WTC11 (cell line): ENCODE data around the gene PAPOLA. TPM values are rescaled to one million over a fixed set of nuclear protein-coding genes. Genes with fewer than 3 reads are reported as not detected.

Experiments
- ATAC-seq: fragments of 200-7000 bp; cut with Tn5 transposase; 2 replicates; pipeline ENCODE4 v1.10.0; 2021; ENCODE audit warnings: mild to moderate bottlenecking, moderate library complexity
- CTCF ChIA-PET: fragments of 300-600 bp; sonication (Branson Sonifier 250); formaldehyde crosslinking; loops from one replicate; lab custom pipeline; 2021; ENCODE audit warnings: antibody characterized with exemption; lab: Charles Lee
- POLR2A ChIA-PET: fragments of 350-600 bp; sonication (Branson Sonifier 250); formaldehyde crosslinking; loops from one replicate; lab custom pipeline; 2021; ENCODE audit warnings: antibody characterized with exemption; lab: Charles Lee
- DNase-seq: peaks from one replicate; pipeline ENCODE4 v3.0.0; 2021; ENCODE audit warnings: low spot score
- H3K27ac Mint-ChIP-seq: 2 replicates; pipeline ENCODE4 v1.8.0; 2021; ENCODE audit warnings: mixed read lengths
- H3K27me3 Mint-ChIP-seq: 2 replicates; pipeline ENCODE4 v1.8.0; 2021; ENCODE audit warnings: low read depth, mild to moderate bottlenecking, moderate library complexity, mixed read lengths
- H3K36me3 Mint-ChIP-seq: 2 replicates; pipeline ENCODE4 v1.8.0; 2021; ENCODE audit warnings: mixed read lengths
- H3K4me1 Mint-ChIP-seq: 2 replicates; pipeline ENCODE4 v1.8.0; 2022; ENCODE audit warnings: mixed read lengths
- H3K4me3 Mint-ChIP-seq: 2 replicates; pipeline ENCODE4 v1.8.0; 2021; ENCODE audit warnings: mild to moderate bottlenecking, moderate library complexity, mixed read lengths
- H3K9me3 Mint-ChIP-seq: 2 replicates; pipeline ENCODE4 v1.8.0; 2021; ENCODE audit warnings: mixed read lengths
- GABPB1 ChIP-seq: sonication (generic); formaldehyde crosslinking; IDR thresholded peaks from 2 replicates; pipeline ENCODE4 v1.8.1; 2023; ENCODE audit warnings: mild to moderate bottlenecking, missing genetic modification reagents
- JAZF1 ChIP-seq: fragments of 250-450 bp; sonication (Bioruptor Pico); IDR thresholded peaks from 2 replicates; pipeline ENCODE4 v1.9.0; 2021; ENCODE audit warnings: moderate library complexity, mild to moderate bottlenecking, inconsistent platforms
- SMAD4 ChIP-seq: sonication (generic); formaldehyde crosslinking; IDR thresholded peaks from 2 replicates; pipeline ENCODE4 v1.8.0; 2022; ENCODE audit warnings: mild to moderate bottlenecking, missing genetic modification reagents
- ZNF138 ChIP-seq: sonication (generic); formaldehyde crosslinking; conservative IDR thresholded peaks from 2 replicates; pipeline ENCODE4 v1.8.1; 2022; ENCODE audit warnings: mild to moderate bottlenecking, moderate library complexity, missing genetic modification reagents
- total RNA-seq: library from RNA; stranded (reverse); gene quantifications from 3 replicates; pipeline ENCODE4 v1.2.3, GENCODE V29; 2021
- TF ChIP-seq, protein P1 (sequence below): sonication (generic); formaldehyde crosslinking; IDR thresholded peaks from 2 replicates; pipeline ENCODE4 v1.8.0; 2023; ENCODE audit warnings: mild to moderate bottlenecking, missing genetic modification reagents
- TF ChIP-seq, protein P2 (sequence below): sonication (generic); formaldehyde crosslinking; IDR thresholded peaks from 2 replicates; pipeline ENCODE4 v1.8.0; 2023; ENCODE audit warnings: missing genetic modification reagents, mild to moderate bottlenecking, borderline replicate concordance
- TF ChIP-seq, protein P3 (sequence below): sonication (generic); formaldehyde crosslinking; IDR thresholded peaks from 2 replicates; pipeline ENCODE4 v1.8.1; 2022; ENCODE audit warnings: low read depth, mild to moderate bottlenecking, moderate library complexity, missing genetic modification reagents, borderline replicate concordance
- TF ChIP-seq, protein P4 (sequence below): fragments of 250-450 bp; sonication (Bioruptor Pico); IDR thresholded peaks from 2 replicates; pipeline ENCODE4 v1.9.0; 2021; ENCODE audit warnings: mild to moderate bottlenecking
- TF ChIP-seq, protein P5 (sequence below): fragments of 250-450 bp; sonication (Bioruptor Pico); conservative IDR thresholded peaks from 2 replicates; pipeline ENCODE4 v1.9.0; 2021; ENCODE audit warnings: mild to moderate bottlenecking
- TF ChIP-seq, protein P6 (sequence below): sonication (generic); formaldehyde crosslinking; IDR thresholded peaks from 2 replicates; pipeline ENCODE4 v1.8.0; 2022; ENCODE audit warnings: missing genetic modification reagents
- TF ChIP-seq, protein P7 (sequence below): sonication (generic); formaldehyde crosslinking; IDR thresholded peaks from 2 replicates; pipeline ENCODE4 v1.8.1; 2023; ENCODE audit warnings: mild to moderate bottlenecking, missing genetic modification reagents, moderate library complexity

PAPOLA gene
- total RNA-seq, 1 experiment from 2014 or later: 210 TPM

DNA sequence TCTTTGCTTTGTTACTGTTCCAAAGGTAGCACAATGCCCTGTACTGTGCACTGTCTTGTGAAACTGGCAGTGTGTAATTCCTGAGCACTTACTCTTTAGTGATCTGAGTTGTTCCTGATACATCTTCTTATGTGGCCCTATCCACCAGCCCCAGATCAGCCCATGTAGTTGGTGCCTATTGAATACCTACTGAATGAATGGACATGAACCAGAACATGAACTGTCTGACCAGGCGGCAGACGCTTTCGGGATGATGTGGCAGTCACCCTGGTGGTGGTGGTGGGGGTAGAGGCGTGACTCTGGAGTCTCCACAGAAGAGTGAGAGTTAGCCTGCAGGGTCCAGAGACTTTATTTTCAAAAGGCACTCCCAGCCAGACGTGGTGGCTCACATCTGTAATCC is 46.6 kb upstream of the PAPOLA start (continued):
- TF ChIP-seq, protein P1, sequence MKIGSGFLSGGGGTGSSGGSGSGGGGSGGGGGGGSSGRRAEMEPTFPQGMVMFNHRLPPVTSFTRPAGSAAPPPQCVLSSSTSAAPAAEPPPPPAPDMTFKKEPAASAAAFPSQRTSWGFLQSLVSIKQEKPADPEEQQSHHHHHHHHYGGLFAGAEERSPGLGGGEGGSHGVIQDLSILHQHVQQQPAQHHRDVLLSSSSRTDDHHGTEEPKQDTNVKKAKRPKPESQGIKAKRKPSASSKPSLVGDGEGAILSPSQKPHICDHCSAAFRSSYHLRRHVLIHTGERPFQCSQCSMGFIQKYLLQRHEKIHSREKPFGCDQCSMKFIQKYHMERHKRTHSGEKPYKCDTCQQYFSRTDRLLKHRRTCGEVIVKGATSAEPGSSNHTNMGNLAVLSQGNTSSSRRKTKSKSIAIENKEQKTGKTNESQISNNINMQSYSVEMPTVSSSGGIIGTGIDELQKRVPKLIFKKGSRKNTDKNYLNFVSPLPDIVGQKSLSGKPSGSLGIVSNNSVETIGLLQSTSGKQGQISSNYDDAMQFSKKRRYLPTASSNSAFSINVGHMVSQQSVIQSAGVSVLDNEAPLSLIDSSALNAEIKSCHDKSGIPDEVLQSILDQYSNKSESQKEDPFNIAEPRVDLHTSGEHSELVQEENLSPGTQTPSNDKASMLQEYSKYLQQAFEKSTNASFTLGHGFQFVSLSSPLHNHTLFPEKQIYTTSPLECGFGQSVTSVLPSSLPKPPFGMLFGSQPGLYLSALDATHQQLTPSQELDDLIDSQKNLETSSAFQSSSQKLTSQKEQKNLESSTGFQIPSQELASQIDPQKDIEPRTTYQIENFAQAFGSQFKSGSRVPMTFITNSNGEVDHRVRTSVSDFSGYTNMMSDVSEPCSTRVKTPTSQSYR (CRISPR knock-in tag): no peak
- TF ChIP-seq, protein P2, sequence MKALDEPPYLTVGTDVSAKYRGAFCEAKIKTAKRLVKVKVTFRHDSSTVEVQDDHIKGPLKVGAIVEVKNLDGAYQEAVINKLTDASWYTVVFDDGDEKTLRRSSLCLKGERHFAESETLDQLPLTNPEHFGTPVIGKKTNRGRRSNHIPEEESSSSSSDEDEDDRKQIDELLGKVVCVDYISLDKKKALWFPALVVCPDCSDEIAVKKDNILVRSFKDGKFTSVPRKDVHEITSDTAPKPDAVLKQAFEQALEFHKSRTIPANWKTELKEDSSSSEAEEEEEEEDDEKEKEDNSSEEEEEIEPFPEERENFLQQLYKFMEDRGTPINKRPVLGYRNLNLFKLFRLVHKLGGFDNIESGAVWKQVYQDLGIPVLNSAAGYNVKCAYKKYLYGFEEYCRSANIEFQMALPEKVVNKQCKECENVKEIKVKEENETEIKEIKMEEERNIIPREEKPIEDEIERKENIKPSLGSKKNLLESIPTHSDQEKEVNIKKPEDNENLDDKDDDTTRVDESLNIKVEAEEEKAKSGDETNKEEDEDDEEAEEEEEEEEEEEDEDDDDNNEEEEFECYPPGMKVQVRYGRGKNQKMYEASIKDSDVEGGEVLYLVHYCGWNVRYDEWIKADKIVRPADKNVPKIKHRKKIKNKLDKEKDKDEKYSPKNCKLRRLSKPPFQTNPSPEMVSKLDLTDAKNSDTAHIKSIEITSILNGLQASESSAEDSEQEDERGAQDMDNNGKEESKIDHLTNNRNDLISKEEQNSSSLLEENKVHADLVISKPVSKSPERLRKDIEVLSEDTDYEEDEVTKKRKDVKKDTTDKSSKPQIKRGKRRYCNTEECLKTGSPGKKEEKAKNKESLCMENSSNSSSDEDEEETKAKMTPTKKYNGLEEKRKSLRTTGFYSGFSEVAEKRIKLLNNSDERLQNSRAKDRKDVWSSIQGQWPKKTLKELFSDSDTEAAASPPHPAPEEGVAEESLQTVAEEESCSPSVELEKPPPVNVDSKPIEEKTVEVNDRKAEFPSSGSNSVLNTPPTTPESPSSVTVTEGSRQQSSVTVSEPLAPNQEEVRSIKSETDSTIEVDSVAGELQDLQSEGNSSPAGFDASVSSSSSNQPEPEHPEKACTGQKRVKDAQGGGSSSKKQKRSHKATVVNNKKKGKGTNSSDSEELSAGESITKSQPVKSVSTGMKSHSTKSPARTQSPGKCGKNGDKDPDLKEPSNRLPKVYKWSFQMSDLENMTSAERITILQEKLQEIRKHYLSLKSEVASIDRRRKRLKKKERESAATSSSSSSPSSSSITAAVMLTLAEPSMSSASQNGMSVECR: no peak
- TF ChIP-seq, protein P3, sequence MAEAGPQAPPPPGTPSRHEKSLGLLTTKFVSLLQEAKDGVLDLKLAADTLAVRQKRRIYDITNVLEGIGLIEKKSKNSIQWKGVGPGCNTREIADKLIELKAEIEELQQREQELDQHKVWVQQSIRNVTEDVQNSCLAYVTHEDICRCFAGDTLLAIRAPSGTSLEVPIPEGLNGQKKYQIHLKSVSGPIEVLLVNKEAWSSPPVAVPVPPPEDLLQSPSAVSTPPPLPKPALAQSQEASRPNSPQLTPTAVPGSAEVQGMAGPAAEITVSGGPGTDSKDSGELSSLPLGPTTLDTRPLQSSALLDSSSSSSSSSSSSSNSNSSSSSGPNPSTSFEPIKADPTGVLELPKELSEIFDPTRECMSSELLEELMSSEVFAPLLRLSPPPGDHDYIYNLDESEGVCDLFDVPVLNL (CRISPR knock-in tag): no peak
- TF ChIP-seq GABPB1 (CRISPR knock-in tag) (no peak), SMAD4 (CRISPR knock-in tag) (no peak), ZNF138 (no peak)
- TF ChIP-seq, protein P4, sequence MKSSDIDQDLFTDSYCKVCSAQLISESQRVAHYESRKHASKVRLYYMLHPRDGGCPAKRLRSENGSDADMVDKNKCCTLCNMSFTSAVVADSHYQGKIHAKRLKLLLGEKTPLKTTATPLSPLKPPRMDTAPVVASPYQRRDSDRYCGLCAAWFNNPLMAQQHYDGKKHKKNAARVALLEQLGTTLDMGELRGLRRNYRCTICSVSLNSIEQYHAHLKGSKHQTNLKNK (CRISPR knock-in tag): no peak
- TF ChIP-seq, protein P5, sequence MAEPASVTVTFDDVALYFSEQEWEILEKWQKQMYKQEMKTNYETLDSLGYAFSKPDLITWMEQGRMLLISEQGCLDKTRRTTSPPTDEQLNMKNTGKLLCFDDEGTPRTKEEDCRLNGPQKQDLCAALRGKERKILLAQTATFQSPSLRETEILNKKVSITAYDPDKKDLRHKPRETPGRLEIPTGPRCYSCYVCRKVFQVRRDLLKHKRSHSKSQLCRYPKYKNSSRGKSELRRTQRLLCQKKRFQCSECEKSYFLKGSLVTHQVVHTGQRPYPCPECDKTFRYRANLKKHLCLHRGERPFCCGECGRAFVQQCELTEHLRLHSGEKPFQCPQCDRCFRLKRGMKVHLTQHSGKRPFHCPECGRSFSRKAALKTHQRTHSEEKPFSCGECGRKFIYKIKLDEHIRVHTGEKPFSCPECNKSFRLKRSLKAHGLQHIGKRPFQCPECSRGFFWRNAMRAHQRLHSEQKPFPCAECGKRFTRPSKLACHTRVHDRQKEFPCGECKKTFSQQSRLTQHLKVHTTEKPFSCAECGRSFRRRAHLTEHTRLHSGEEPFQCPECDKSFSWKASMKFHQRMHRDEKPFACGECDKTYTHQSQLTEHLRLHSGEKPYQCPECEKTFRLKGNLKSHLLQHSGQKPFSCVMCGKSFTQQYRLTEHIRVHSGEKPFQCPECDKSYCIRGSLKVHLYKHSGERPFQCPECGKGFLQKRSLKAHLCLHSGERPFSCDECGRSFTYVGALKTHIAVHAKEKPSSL (CRISPR knock-in tag): no peak

DNA sequence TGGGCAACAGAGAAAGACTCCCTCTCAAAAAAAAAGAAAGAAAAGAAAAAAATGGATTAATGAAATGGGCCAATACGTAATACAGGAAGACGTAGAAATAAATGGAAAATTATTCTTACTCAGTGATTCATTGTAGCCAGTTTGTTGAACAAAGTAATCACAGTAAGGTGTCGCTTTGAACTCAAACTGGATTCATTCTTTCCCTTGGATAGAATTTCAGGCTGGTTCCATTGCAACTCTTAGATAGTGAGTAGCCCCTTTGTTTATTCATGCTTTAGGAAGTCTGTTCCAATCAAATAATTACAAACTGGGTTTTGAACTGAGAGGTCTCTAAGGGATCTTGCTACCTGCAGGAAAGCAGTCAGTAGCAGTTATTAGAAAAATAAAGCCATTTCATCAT is 42.3 kb upstream of the PAPOLA start:
- Mint-ChIP-seq H3K27ac (no peak overlapping the region), H3K9me3 (no peaks in the 10 kb centered on the region; the same call in 1 of the 2 replicates), H3K36me3 (peaks cover 4% of the 10 kb centered on the region; the same call in 1 of the 2 replicates), H3K4me1 (peaks cover 13% of the 10 kb centered on the region), H3K4me3 (no peak overlapping the region), H3K27me3 (no peaks in the 10 kb centered on the region)
- ChIA-PET POLR2A (interaction anchor here (1.1 kb wide), 1 partner anchor 8 kb away, joined by 3 read pairs; no protein-coding TSS in a partner anchor), CTCF (no interaction called here)
- DNase-seq (no peak), ATAC-seq (no peak)
- TF ChIP-seq JAZF1 (no peak), SMAD4 (CRISPR knock-in tag) (no peak), ZNF138 (no peak)
- TF ChIP-seq, protein P2: no peak
- TF ChIP-seq, protein P6, sequence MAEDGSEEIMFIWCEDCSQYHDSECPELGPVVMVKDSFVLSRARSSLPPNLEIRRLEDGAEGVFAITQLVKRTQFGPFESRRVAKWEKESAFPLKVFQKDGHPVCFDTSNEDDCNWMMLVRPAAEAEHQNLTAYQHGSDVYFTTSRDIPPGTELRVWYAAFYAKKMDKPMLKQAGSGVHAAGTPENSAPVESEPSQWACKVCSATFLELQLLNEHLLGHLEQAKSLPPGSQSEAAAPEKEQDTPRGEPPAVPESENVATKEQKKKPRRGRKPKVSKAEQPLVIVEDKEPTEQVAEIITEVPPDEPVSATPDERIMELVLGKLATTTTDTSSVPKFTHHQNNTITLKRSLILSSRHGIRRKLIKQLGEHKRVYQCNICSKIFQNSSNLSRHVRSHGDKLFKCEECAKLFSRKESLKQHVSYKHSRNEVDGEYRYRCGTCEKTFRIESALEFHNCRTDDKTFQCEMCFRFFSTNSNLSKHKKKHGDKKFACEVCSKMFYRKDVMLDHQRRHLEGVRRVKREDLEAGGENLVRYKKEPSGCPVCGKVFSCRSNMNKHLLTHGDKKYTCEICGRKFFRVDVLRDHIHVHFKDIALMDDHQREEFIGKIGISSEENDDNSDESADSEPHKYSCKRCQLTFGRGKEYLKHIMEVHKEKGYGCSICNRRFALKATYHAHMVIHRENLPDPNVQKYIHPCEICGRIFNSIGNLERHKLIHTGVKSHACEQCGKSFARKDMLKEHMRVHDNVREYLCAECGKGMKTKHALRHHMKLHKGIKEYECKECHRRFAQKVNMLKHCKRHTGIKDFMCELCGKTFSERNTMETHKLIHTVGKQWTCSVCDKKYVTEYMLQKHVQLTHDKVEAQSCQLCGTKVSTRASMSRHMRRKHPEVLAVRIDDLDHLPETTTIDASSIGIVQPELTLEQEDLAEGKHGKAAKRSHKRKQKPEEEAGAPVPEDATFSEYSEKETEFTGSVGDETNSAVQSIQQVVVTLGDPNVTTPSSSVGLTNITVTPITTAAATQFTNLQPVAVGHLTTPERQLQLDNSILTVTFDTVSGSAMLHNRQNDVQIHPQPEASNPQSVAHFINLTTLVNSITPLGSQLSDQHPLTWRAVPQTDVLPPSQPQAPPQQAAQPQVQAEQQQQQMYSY (CRISPR knock-in tag): no peak
- TF ChIP-seq, protein P7, sequence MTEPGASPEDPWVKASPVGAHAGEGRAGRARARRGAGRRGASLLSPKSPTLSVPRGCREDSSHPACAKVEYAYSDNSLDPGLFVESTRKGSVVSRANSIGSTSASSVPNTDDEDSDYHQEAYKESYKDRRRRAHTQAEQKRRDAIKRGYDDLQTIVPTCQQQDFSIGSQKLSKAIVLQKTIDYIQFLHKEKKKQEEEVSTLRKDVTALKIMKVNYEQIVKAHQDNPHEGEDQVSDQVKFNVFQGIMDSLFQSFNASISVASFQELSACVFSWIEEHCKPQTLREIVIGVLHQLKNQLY (CRISPR knock-in tag): no peak
